Measurements from ENCODE around the gene RABAC1. TPM values are rescaled to one million over a fixed set of nuclear protein-coding genes. Genes with fewer than 3 reads are reported as not detected.

Gene RABAC1
- total RNA-seq, 1 donor = 117 TPM

- TF ChIP-seq, protein P1, sequence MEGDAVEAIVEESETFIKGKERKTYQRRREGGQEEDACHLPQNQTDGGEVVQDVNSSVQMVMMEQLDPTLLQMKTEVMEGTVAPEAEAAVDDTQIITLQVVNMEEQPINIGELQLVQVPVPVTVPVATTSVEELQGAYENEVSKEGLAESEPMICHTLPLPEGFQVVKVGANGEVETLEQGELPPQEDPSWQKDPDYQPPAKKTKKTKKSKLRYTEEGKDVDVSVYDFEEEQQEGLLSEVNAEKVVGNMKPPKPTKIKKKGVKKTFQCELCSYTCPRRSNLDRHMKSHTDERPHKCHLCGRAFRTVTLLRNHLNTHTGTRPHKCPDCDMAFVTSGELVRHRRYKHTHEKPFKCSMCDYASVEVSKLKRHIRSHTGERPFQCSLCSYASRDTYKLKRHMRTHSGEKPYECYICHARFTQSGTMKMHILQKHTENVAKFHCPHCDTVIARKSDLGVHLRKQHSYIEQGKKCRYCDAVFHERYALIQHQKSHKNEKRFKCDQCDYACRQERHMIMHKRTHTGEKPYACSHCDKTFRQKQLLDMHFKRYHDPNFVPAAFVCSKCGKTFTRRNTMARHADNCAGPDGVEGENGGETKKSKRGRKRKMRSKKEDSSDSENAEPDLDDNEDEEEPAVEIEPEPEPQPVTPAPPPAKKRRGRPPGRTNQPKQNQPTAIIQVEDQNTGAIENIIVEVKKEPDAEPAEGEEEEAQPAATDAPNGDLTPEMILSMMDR (IDR thresholded peaks at IDR 0.05; ENCODE audit: extremely low read depth, low read depth, low read length) = no peak
- DNase-seq (ENCODE audit: insufficient read length, low spot score, missing footprints) = no peak
- H3K4me2 ChIP-seq (ENCODE audit: insufficient read depth, low read length) = no peak overlapping the region
- no peak overlapping the region for H3K4me3 ChIP-seq (ENCODE audit: insufficient read depth, low read length)
- peaks cover 33% of the 10 kb centered on the region for H3K27me3 ChIP-seq (ENCODE audit: insufficient read depth, low read length)
- H3K9me3 ChIP-seq (ENCODE audit: low read depth, low read length) = no peaks in the 10 kb centered on the region
- H3K36me3 ChIP-seq (ENCODE audit: insufficient read depth, low read length) = no peaks in the 10 kb centered on the region
- H3K27ac ChIP-seq (ENCODE audit: low read depth, low read length) = no peak overlapping the region
- no peak overlapping the region for H2AFZ ChIP-seq (ENCODE audit: low read length)
- H3K4me1 ChIP-seq (ENCODE audit: insufficient read depth, low read length) = no peaks in the 10 kb centered on the region
- H3K79me2 ChIP-seq (ENCODE audit: insufficient read depth, low read length) = no peaks in the 10 kb centered on the region
- no peaks in the 10 kb centered on the region for H4K20me1 ChIP-seq (ENCODE audit: insufficient read depth, low read length)
Measured at GRCh38 chr19:41920882-41921576, 38.1 kb downstream of the RABAC1 start.

- H3K27ac ChIP-seq (ENCODE audit: low read depth, low read length) = no peak overlapping the region
- no peaks in the 10 kb centered on the region for H3K79me2 ChIP-seq (ENCODE audit: insufficient read depth, low read length)
- peaks cover 40% of the 10 kb centered on the region for H3K27me3 ChIP-seq (ENCODE audit: insufficient read depth, low read length)
- H3K4me2 ChIP-seq (ENCODE audit: insufficient read depth, low read length) = no peak overlapping the region
- TF ChIP-seq, protein P1 (IDR thresholded peaks at IDR 0.05; ENCODE audit: extremely low read depth, low read depth, low read length) = no peak
- H3K4me1 ChIP-seq (ENCODE audit: insufficient read depth, low read length) = no peaks in the 10 kb centered on the region
- no peaks in the 10 kb centered on the region for H4K20me1 ChIP-seq (ENCODE audit: insufficient read depth, low read length)
- H3K36me3 ChIP-seq (ENCODE audit: insufficient read depth, low read length) = no peaks in the 10 kb centered on the region
- no peak for DNase-seq (ENCODE audit: insufficient read length, low spot score, missing footprints)
- no peak overlapping the region for H2AFZ ChIP-seq (ENCODE audit: low read length)
- no peaks in the 10 kb centered on the region for H3K9me3 ChIP-seq (ENCODE audit: low read depth, low read length)
- H3K4me3 ChIP-seq (ENCODE audit: insufficient read depth, low read length) = no peak overlapping the region
Measured at GRCh38 chr19:41919948-41920712, 39.0 kb downstream of the RABAC1 start.

DNA sequence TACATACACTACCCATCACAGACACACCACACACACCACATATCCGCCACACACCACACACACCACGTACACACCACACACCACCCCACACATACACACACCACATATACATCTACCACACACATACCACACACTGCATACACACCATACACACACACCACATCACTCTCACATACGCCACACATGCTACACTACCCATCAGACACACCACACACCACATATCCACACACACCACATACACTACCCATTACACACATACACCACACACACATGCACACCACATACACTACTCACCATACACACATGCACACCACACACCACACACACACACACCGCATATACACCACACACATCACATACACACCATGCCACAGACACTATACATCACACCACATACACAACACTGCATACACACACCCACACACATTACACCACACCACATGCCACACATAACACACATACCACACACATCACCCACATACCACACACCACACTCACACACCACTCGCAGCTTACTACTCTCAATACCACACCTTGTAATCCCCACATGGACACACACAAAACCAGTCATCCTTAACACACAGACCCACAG is 40.4 kb downstream of the RABAC1 start:
- no peak overlapping the region for H3K4me2 ChIP-seq (ENCODE audit: insufficient read depth, low read length)
- TF ChIP-seq, protein P1 (IDR thresholded peaks at IDR 0.05; ENCODE audit: extremely low read depth, low read depth, low read length) = no peak
- no peak overlapping the region for H3K4me3 ChIP-seq (ENCODE audit: insufficient read depth, low read length)
- no peak overlapping the region for H3K27ac ChIP-seq (ENCODE audit: low read depth, low read length)
- peaks cover 48% of the 10 kb centered on the region for H3K27me3 ChIP-seq (ENCODE audit: insufficient read depth, low read length)
- DNase-seq (ENCODE audit: insufficient read length, low spot score, missing footprints) = no peak
- H3K4me1 ChIP-seq (ENCODE audit: insufficient read depth, low read length) = no peaks in the 10 kb centered on the region
- H3K79me2 ChIP-seq (ENCODE audit: insufficient read depth, low read length) = no peaks in the 10 kb centered on the region
- no peak overlapping the region for H2AFZ ChIP-seq (ENCODE audit: low read length)
- H4K20me1 ChIP-seq (ENCODE audit: insufficient read depth, low read length) = no peaks in the 10 kb centered on the region
- H3K9me3 ChIP-seq (ENCODE audit: low read depth, low read length) = no peaks in the 10 kb centered on the region
- H3K36me3 ChIP-seq (ENCODE audit: insufficient read depth, low read length) = no peaks in the 10 kb centered on the region

DNA sequence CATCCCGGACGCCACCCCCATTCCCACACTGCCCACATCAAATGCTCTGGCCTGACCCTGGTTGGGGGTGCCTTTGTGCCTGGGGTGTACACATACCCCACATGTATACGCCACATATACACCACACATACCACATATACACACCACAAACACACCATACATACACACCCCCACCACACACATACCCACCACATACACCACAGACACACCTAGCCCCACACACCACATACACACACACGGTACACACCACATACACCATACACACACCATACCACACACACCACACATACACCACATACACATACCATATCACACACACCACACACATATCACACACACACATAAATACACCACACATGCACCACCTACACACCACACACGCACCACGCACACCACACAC is 41.0 kb downstream of the RABAC1 start:
- Histone ChIP-seq H3K4me1 (ENCODE audit: insufficient read depth, low read length) (no peaks in the 10 kb centered on the region), H2AFZ (ENCODE audit: low read length) (no peak overlapping the region), H3K9me3 (ENCODE audit: low read depth, low read length) (no peaks in the 10 kb centered on the region), H3K4me2 (ENCODE audit: insufficient read depth, low read length) (no peak overlapping the region), H3K36me3 (ENCODE audit: insufficient read depth, low read length) (no peaks in the 10 kb centered on the region), H3K4me3 (ENCODE audit: insufficient read depth, low read length) (no peak overlapping the region), H4K20me1 (ENCODE audit: insufficient read depth, low read length) (no peaks in the 10 kb centered on the region), H3K79me2 (ENCODE audit: insufficient read depth, low read length) (no peaks in the 10 kb centered on the region), H3K27me3 (ENCODE audit: insufficient read depth, low read length) (peaks cover 51% of the 10 kb centered on the region), H3K27ac (ENCODE audit: low read depth, low read length) (no peak overlapping the region)
- no peak for DNase-seq (ENCODE audit: insufficient read length, low spot score, missing footprints)
- TF ChIP-seq, protein P1 (IDR thresholded peaks at IDR 0.05; ENCODE audit: extremely low read depth, low read depth, low read length) = no peak

Data from osteoblast (primary cell).